ENCODE measurements around the gene RFX4.

DNA sequence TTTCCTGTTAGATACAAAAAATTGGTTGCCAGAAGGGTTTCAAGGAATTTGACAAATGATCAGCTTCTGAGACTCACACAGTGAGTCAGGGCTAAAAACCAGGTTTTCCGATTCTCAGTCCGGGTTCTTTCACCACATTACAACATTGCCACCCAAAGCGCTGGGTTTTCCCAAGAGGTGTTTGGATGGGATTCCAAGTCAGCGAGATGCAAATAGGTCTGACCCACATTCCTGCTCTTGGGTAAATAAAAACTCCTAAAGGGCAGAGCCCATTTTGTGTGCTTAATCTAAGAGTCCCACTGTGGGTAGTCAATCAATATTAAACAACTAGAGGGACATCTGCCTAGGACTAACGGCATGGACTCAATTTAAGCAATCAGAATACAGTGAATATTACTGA is 186.3 kb downstream of the RFX4 start:
- no peak for TF ChIP-seq EZH2 (IDR thresholded peaks at IDR 0.05)
- no peak for TF ChIP-seq POLR2AphosphoS5 (IDR thresholded peaks at IDR 0.05; ENCODE audit: borderline replicate concordance, low read depth, low read length)

Data from SK-N-MC (cell line).